KOPT-K1 (cell line): Measurements from ENCODE around the gene SAMD15.
A peak's percentile ranks its signal among the peaks of the same experiment; 100 is the strongest.

Experiments
- H3K27ac ChIP-seq: fragments of 200-600 bp; sonication (generic); 2 replicates; pipeline ENCODE4 v1.5.1; 2016; ENCODE audit warnings: antibody characterized with exemption, mild to moderate bottlenecking, low read depth, low read length; ENCODE audit not compliant: poor library complexity, severe bottlenecking
- H3K36me3 ChIP-seq: fragments of 200-600 bp; sonication (generic); 2 replicates; pipeline ENCODE4 v1.5.1; 2017; ENCODE audit warnings: antibody characterized with exemption, mild to moderate bottlenecking, low read length, moderate library complexity; ENCODE audit not compliant: insufficient read depth
- H3K9me3 ChIP-seq: fragments of 200-600 bp; sonication (generic); 2 replicates; pipeline ENCODE4 v1.5.1; 2017; ENCODE audit warnings: antibody characterized with exemption, low read length, mild to moderate bottlenecking; ENCODE audit not compliant: insufficient read depth, poor library complexity, severe bottlenecking

Gene SAMD15

GRCh38 chr14:77356899-77357298 is 20.3 kb upstream of the SAMD15 start:
- Histone ChIP-seq H3K36me3 (no peaks in the 10 kb centered on the region), H3K9me3 (no peaks in the 10 kb centered on the region), H3K27ac (no peak overlapping the region)

GRCh38 chr14:77359626-77360025 is 17.6 kb upstream of the SAMD15 start:
- no peaks in the 10 kb centered on the region for H3K36me3 ChIP-seq
- no peak overlapping the region for H3K27ac ChIP-seq
- no peaks in the 10 kb centered on the region for H3K9me3 ChIP-seq

- H3K9me3 ChIP-seq = no peaks in the 10 kb centered on the region
- no peaks in the 10 kb centered on the region for H3K36me3 ChIP-seq
- H3K27ac ChIP-seq = no peak overlapping the region
These were observed 13.0 kb upstream of the SAMD15 start for GRCh38 chr14:77364146-77364545.

- peak overlapping the region; percentile 15 for H3K27ac ChIP-seq
These were observed 7.9 kb upstream of the SAMD15 start for GRCh38 chr14:77369285-77369684.

GRCh38 chr14:77372304-77372841 is 4.8 kb upstream of the SAMD15 start:
- Histone ChIP-seq H3K9me3 (no peaks in the 10 kb centered on the region), H3K27ac (no peak overlapping the region), H3K36me3 (no peaks in the 10 kb centered on the region)

More at GRCh38 chr14:77369285-77369684, 7.9 kb upstream of the SAMD15 start:
- Histone ChIP-seq H3K36me3 (no peaks in the 10 kb centered on the region), H3K9me3 (no peaks in the 10 kb centered on the region)

- Histone ChIP-seq H3K36me3 (no peaks in the 10 kb centered on the region), H3K9me3 (no peaks in the 10 kb centered on the region), H3K27ac (peak overlapping the region; percentile 76)
These were observed 1.8 kb upstream of the SAMD15 start for GRCh38 chr14:77375164-77375950.

GRCh38 chr14:77375973-77376770 is 1.0 kb upstream of the SAMD15 start:
- peak overlapping the region; percentile 76 for H3K27ac ChIP-seq
- H3K36me3 ChIP-seq = no peaks in the 10 kb centered on the region
- H3K9me3 ChIP-seq = no peaks in the 10 kb centered on the region

- Histone ChIP-seq H3K36me3 (no peaks in the 10 kb centered on the region), H3K27ac (peak overlapping the region; percentile 76), H3K9me3 (no peaks in the 10 kb centered on the region)
These were observed 294 bp downstream of the SAMD15 start for GRCh38 chr14:77377502-77377844.

- Histone ChIP-seq H3K9me3 (no peaks in the 10 kb centered on the region), H3K36me3 (no peaks in the 10 kb centered on the region), H3K27ac (no peak overlapping the region)
These were observed 1.5 kb downstream of the SAMD15 start for GRCh38 chr14:77378701-77379100.

- Histone ChIP-seq H3K9me3 (no peaks in the 10 kb centered on the region), H3K36me3 (no peaks in the 10 kb centered on the region), H3K27ac (no peak overlapping the region)
These were observed 13.0 kb downstream of the SAMD15 start for GRCh38 chr14:77390188-77390587.

- no peaks in the 10 kb centered on the region for H3K9me3 ChIP-seq
- no peaks in the 10 kb centered on the region for H3K36me3 ChIP-seq
- no peak overlapping the region for H3K27ac ChIP-seq
These were observed 23.0 kb downstream of the SAMD15 start for GRCh38 chr14:77400216-77400615.

GRCh38 chr14:77403768-77404167 is 26.6 kb downstream of the SAMD15 start:
- Histone ChIP-seq H3K27ac (no peak overlapping the region), H3K36me3 (no peaks in the 10 kb centered on the region), H3K9me3 (no peaks in the 10 kb centered on the region)

GRCh38 chr14:77406086-77406485 is 28.9 kb downstream of the SAMD15 start:
- Histone ChIP-seq H3K9me3 (no peaks in the 10 kb centered on the region), H3K27ac (no peak overlapping the region), H3K36me3 (no peaks in the 10 kb centered on the region)

- Histone ChIP-seq H3K9me3 (no peaks in the 10 kb centered on the region), H3K27ac (peak overlapping the region; percentile 59), H3K36me3 (no peaks in the 10 kb centered on the region)
These were observed 29.5 kb downstream of the SAMD15 start for GRCh38 chr14:77406718-77407117.

- Histone ChIP-seq H3K9me3 (no peaks in the 10 kb centered on the region), H3K27ac (peak overlapping the region; percentile 59), H3K36me3 (no peaks in the 10 kb centered on the region)
These were observed 30.0 kb downstream of the SAMD15 start for GRCh38 chr14:77407158-77407557.
